ENCODE data around the gene SAE1.

Gene SAE1

DNA sequence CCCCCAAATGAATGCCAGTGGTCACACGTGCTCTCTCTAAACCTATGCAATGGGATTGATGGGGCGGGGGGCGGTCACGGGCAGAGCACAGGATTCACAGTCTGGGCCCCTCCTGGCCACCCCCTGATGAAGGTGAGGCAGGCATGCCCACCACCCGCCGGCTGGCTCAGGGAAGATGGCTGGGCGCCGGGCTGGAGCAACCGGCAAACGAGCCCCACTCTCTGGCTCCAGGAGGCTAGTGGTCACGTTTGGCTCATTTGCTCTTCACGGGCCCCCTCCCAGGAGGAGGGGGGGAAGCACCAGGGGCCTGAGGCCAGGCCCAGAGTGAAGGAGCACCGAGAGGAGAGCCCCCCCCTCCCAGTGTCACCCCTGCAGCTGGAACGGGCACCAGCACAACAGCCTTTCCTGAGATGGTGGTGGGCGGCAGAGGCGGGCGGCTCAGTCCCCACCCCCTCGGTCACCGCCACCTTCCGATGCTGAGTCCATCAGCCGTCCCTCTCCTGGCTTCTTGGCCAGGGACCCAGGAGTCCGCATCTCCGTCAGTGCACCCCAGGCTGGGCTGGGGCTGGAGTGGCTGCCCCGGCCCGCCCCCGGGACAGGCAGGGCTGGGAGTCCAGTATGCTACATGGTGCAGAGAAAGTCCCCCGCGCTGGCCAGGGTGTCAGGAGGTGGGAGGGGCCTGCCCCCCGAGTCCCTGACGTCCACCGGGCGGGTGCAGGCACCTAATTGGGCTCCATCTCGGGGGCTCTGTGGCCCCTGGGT lies 90.6 kb downstream of the SAE1 start:
- DNase-seq (ENCODE audit: low read depth): no peak

DNA sequence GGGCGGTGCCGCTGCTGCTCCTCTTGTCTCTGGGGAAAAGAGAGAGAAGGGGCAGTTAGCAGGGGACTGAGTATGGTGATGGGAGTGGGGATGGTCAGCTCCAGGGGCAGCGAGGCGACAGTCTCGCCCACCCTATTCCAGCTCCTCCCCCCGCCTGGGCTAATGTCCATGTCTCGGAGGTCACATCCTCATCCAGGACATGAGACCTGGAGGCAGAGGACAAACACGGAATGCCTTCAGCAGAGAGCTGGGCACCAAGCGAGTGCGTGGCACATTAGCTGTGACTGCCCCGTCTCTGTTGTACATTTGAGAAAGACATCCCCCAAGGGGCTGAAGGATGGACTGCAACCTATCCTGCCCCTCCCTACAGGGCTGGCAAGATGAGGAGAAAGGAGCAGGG lies 91.3 kb downstream of the SAE1 start:
- DNase-seq (ENCODE audit: low read depth): no peak

DNA sequence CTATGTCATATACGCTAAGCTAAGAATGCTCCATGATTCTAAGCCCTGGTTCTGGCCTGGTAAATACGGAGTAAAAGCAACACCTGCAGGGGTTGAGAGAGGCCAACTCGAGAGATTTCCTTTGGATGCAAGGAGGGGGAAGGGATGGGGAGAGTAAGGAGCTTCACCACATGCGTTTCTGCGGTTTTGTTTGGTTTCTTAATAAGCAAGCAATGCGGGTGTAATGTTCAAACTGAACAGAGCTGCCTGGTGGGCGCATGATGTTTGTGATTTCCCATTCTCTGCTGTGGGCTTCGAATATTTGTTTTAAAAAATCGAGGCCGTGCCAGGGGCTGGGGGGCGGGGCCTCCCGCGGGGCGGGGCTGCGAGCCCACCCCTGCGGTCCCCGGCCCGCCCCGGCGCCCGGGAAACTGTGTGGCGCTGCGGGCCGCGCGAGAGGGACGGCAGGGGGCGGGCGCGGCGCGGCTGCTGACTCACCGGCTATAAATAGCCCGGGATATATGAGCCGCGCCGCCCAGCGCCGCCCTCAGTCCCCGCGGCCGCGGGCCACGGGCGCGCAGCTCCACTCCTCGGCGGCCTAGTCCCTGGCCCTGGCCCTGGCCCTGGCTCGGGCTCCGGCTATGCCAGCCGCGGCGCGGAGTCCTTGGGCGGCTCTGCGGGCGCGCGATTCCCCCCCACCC lies 95.3 kb downstream of the SAE1 start:
- DNase-seq (ENCODE audit: low read depth): peak; percentile 84

DNA sequence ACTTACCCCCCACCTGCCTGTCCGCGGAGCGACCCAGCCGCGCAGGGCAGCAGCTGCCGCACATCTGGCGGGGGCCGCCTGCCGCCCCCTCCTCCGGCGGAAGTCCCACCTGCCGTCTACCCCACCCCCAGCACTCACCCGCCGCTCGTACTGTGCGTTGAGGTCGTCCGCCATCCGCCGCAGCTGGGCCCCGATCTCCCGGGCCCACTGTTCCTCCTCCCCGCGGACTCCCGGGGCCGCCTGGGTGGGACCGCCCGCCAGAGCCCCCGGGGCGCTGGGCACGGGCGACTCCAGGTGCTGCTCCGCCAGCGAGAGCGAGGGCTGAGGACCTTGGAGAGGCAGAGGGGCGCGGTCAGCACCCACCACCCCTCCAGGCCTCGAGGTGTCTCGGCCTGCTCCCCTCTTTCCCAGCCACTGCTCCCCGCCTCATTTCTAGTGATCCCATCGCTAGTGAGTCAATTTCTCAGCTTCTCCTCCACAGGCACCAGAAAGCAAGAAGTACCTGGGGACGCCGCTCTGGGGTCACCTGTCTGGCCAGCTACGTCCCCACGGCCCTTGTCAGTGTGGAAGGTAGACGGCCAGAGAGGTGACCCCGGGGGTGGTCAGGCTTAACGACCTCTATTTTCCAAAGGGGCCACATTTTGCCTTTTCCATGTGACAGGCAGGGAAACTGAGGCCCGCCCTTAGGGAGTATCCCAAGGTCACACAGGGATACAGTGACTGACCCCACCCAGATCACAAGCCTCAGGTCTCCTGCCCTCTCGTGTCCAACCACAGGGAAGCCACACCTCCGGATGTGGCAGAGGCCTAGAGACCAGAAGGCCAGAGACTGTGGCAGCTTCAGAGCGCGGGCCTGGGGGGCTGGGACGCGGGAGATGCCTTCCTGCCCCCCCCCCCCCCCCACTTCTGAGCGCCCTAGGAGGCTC lies 96.1 kb downstream of the SAE1 start:
- DNase-seq (ENCODE audit: low read depth): peak; percentile 66

DNA sequence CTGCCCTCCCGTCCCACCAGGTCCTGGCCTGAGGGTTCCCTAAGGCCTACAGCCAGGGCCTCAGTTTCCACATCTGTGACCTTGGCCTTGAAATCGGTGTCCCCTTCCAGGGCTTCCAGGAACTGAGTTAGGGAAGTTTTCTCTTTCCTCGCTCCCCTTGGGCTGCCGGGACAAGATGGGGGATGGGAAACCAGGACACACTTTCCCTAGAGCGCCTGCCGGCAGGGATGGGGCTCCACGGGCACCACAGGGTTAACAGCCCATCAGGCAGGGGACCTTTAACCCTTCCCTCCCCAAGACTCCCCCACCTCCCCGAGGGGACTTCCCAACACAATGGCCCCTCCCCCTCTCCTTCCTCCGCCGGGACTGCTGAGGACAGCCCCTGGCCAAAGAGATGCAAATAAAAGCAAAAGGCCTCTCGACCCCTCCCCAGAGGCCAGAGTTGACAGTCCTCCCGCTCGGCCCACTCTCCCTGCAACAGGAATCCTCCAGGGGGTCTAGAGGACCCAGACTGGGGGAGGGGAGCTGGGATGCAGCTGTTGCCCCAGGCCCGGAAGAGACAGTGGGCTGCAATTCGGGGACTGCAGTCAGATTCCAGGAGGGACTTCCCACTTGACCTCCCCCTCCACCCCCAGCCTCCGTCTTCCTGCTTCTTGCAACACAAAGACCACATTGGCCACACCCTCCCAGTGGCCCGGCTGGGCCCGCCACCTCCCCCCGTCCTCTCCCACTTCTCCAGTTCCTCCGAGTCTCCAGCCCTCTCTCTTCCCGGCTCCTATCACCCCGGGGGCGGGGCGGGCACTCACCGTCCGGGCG lies 96.9 kb downstream of the SAE1 start:
- DNase-seq (ENCODE audit: low read depth): peak; percentile 92

DNA sequence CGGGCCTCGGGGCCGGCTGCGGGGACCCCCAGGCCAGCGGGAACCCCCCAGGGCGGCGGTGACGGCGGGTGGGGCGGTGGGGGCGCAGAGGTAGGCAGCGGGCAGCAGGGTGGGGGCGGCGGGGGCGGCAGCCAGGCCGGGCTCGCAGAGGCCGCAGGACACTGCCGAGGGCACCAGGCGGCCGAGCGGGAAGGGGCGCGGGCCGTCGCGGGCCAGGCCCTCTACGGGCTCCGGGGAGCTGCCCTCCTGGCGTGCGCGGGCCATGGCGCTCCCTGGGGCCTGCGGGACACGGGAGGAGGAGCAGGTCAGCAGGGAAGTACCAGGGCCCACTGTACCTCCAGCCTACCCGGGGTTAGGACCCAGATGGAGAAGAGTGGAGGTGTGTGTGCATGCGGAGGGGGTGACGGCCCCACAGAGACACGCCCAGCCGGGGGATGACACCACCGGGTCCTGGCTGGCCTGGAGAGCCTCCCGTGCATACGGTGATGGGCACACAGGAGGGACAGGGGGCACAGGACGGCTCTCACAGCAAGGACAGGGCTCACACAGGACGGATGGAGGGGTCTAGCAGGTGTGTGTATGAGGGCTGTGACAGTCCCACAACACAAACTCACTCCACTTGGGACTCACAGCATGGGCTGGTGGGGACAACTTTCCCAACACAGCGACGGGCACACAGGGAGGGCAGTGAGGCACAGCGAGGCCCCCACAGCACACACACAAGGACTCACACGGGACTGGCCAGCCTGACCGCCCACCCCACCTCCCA lies 97.7 kb downstream of the SAE1 start:
- no peak for DNase-seq (ENCODE audit: low read depth)

DNA sequence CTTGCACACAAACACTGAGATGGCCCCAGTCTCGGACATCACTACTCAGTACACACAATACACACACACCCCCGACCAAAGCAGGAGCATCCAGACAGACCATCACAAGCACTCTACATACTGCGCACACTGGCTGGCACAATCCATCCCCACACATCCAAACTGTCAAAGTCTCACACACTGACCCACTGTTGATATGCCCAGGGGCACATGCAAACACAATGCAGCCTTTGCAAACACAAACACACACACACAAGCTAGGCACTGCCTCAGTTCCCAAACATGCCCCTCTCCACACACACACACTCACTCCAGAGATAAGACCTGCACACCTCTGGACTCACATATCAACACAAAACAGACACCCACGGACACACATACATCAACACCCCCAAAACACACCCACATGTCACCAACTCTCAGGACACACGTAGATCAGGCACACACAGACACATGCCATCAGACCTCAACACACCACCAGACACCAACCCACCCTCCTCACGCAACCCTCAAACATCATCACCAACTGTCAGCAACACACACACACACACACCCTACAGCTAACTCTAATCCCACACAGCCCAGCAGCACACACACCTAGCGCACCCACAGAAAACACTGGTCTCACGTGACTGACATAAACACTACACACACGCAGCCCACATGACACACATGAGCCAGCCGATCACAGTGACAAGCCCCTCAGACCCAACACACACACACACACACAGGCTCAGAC lies 98.5 kb downstream of the SAE1 start:
- peak; percentile 38 for DNase-seq (ENCODE audit: low read depth)

DNA sequence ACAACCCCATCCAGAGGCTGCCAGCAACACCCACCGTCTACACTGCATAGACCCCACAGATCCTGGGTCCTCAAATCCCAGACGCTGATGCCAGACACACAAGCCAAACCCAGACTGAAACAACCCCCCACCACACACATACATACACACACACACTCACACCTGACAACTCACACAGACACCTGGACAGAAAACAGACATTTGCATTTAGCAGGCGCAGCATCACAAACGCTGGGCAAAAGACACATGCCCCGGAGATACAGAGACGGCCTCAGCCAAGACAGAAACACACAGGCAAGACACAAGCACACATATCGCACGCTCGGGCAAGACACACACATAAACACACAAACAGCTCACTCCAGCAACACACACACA lies 99.0 kb downstream of the SAE1 start:
- DNase-seq (ENCODE audit: low read depth): peak; percentile 35

DNA sequence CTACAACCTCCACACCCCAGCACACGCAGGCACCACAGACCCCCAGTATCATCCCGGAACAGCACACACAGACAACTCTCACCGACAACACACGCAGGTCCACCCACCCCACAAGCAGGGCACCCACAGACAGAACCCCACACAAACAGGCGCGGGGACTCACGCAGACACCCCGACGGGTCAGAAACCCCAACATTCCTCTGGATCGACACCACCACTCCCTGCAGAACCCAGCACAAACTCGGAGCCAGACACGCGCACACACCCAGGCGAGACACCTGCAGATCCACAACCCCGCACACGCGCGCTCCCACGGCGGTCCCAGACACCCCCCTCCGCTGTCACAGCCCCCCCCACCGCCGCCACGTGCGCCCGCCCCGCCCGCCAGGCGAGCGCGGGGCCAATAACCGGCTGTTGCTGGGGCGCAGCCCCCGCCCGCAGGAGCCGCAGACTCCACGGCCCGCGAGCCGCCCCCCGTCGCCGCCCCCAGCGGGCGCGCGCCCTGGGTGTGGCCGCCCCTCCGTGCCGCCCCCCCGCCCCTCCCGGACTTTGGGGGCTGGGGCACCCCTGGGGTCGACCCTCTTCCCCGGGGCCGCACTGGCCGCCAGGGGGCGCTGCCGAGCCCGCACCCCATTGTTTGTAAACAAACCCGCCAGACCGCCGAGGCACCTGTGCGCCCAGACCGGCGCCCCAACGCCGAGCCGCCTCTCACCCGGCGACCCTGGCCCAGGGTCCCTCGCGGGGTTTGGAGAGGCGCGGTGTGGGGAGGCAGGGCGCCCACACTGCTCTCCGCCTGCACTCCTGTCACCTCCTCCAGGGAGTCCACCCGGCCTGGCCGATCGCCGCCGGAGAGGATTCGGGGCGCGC lies 99.7 kb downstream of the SAE1 start:
- DNase-seq (ENCODE audit: low read depth): no peak

DNA sequence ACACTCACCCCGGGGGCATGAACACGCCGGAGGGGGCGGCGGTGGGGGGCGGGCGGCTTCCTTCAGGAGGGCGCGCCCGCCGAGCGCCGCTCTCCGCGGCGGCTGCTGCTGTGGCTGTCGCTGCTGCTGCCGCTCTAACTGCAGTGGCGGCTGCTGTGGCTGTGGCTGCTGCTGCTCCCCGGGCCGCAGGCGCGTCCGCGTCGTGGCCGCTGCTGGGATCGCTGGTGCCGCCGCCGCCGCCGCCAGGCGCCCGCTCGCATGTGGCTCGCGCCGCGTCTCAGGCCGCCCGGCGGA lies 100.2 kb downstream of the SAE1 start, which contains the start of gene BBC3:
TSS of gene BBC3 (minus strand) at position 279 of the 294 bp plus-strand sequence. CDS start 2,768 bp downstream, outside the sequence.
- DNase-seq (ENCODE audit: low read depth): no peak

DNA sequence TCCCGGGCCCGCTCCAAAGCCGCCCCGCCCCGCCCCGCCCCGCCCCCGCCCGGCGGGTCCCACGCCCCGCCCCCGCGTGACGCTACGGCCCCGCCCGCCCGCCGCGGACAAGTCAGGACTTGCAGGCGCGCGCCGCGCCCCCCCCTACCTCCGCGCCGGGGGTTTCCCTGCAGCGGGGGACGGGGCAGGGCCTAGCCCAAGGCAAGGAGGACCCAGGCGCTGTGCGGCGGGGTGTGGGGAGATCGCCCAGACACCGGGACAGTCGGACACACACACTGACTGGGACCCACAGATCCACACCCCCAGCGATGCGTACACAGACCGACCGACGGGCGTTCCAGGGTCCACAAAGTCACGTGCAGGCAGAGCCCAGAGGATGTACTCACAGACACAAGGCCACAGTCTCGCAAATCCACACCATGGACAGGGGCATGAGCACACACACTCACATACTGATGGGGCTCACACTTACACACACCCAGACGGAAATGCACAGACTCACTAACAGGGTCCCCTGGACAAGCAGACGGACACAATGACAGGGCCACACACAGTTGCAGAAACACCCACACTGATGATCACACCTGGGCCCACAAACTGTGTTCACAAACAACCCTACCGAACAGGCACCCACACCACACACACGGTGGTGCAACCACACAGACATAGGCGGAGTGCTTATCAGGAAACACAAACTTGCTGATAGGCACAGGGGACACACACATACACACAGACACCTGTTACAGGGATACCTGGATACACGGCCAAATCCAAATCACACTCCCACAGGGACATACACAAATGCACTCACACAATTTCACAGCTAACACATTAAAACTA lies 100.8 kb downstream of the SAE1 start:
- DNase-seq (ENCODE audit: low read depth): peak; percentile 66

DNA sequence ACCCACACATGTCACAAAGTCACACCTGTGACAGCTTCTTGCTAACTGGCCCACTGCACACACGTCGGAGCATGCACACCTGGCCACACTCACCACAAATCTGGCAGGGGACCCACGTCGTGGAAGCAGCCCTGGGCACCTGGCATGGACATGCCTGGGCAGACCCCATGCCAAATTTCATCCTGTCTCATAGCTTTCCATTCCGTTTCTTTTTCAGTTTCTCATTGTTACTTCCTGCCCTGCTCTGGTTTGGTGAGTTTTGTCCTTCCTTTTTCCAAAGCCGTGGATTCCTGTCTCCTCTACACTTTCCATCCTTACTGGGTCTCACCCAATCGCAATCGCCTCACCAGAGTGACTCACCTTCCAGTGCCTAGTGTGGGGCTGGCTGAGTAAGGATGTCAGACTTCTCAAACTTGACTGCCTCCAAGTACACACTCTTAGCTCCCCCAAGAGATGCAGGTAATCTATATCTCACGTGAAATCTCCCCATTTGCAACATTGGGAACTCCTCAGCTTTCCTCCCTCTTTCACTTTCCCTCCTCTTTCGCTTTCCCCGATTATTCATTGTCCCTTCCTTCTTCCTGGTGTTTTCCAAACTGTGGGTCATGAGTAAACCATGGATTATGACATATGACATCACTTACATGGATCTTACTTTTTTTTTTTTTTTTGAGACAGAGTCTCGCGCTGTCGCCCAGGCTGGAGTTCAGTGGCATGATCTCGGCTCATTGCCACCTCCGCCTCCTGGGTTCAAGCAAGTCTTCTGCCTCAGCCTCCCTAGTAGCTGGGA lies 102.0 kb downstream of the SAE1 start:
- peak; percentile 63 for DNase-seq (ENCODE audit: low read depth)

DNA sequence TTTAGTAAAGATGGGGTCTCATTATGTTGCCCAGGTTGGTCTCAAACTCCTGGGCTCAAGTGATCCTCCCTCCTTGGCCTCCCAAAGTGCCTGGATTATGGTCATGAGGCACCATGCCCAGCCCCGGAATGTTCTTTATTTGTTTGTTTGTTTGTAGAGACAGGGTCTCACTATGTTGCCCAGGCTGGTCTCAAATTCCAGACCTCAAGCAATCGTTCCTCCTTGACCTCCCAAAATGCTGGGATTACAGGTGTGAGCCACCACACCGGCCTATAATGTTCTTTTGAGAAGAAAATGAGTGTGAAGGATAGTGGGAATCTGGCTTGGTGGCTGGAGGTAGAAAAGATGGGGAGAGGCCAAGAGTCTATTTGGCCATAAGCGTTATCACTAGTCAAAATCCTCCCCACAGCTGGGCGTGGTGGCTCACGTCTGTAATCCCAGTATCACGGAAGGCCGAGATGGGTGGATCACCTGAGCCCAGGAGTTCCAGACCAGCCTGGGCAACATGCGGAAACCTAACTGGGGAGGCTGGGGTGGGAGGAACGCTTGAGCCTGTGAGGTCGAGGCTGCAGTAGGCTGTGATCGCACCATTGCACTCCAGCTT lies 105.5 kb downstream of the SAE1 start:
- no peak for DNase-seq (ENCODE audit: low read depth)

DNA sequence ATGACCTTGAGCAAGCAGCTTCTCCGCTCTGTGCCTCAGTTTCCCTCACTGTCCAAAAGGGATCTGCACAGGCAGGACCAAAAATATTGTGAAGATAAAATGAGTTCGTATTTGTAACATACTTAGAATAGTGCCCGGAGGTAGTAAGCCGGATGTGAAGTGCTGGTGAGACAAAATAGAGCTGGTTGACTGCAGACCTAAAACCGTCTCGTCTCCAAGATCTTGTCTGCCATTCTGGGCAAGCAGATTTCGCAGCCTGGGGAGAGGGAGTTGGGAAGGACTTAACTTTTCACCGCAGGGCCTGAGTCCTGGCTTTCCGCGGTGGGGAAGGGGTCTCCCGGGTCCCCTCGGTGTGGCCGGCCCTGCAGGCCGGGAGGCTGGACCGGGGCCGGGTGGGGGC lies 108.5 kb downstream of the SAE1 start:
- no peak for DNase-seq (ENCODE audit: low read depth)

DNA sequence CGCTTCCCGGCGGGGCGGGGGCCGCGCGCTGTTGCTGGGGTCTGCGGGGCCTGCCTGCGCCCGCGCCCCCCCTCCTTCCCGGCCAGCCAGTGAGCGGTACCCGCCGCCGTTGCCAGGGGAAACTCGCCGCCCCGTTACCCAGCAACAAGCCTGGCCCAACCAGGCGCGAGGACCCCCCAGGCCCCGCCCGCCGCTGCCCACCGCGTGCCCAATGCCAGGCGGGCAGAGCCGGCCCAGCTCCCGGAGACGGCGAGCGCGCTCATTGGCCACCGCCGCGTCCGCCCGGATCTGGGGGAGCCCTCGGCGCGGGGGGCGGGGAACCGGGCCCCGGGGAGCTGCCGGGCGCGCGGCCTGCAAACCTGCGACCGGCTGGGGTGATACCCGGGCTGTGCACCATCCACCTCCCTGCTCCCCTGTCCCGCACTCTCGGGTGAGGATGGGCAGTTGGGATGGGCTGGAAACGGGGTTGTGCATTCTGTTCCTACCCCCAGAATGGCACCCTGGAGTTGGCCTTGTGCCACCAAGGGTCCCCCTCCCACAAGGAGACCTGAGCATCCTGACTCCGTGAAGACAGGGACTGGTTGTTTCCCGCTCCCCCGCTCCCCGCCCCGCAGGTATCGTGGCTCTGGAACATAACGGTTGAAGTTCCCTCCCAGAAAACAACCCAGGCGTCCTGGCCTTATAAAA lies 109.1 kb downstream of the SAE1 start:
- peak; percentile 54 for DNase-seq (ENCODE audit: low read depth)

DNA sequence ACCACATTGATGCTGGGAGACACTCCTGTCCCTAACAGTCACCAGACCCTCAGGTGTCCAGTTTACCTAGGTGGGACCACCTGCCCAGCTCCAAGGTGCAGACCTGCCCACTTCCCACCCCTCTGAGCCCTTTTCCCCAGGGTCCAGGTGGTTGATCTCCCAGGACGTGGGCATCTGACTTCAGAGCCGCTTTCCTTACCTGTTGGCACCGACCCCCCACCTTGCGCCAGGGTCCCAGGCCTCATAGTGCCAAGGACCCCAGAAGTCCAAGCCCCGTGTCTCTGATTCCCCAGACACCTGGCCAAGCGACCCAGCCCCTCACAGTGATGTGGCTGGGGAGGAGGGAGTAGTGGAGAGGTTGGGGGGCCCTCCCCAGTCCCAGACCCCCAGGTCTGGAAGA lies 109.9 kb downstream of the SAE1 start:
- no peak for DNase-seq (ENCODE audit: low read depth)
